MM.1S (cell line): Measurements from ENCODE around the gene USP46.

Experiments used
- EZH2 ChIP-seq: fragments of 300-600 bp; sonication (generic); optimal IDR thresholded peaks from 2 replicates; pipeline ENCODE3; 2017; ENCODE audit warnings: low read depth, mild to moderate bottlenecking, antibody characterized with exemption, low read length, mixed read lengths
- EZH2phosphoT487 ChIP-seq: fragments of 300-600 bp; sonication (generic); IDR thresholded peaks from 2 replicates; pipeline ENCODE4 v1.6.1; 2018; ENCODE audit warnings: antibody characterized with exemption, low read length
- TF ChIP-seq, protein P1 (sequence below): fragments of 300-600 bp; sonication (generic); IDR thresholded peaks from 2 replicates; pipeline ENCODE4 v1.5.1; 2016; ENCODE audit warnings: antibody characterized with exemption, low read length, mixed read lengths

DNA sequence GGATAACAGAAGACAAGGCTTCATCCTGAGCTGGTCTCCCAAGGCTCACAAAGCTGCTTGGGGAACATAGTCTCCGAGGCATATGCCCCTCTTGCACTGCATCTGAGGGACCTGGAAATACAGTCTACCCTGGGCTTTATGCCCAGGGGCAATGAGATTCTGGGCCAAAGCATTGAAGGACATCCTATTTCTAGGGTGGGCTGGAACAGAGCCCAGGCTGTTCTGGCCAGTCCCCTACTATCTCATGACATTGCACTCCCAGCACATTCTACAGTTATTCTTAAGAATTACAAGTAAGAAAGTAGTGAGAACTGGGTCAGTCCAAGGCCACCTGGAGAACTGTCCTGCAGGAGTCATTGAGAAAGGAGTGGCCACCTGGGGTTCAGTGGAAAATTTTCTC, 107.6 kb downstream of the USP46 start:
- TF ChIP-seq, protein P1, sequence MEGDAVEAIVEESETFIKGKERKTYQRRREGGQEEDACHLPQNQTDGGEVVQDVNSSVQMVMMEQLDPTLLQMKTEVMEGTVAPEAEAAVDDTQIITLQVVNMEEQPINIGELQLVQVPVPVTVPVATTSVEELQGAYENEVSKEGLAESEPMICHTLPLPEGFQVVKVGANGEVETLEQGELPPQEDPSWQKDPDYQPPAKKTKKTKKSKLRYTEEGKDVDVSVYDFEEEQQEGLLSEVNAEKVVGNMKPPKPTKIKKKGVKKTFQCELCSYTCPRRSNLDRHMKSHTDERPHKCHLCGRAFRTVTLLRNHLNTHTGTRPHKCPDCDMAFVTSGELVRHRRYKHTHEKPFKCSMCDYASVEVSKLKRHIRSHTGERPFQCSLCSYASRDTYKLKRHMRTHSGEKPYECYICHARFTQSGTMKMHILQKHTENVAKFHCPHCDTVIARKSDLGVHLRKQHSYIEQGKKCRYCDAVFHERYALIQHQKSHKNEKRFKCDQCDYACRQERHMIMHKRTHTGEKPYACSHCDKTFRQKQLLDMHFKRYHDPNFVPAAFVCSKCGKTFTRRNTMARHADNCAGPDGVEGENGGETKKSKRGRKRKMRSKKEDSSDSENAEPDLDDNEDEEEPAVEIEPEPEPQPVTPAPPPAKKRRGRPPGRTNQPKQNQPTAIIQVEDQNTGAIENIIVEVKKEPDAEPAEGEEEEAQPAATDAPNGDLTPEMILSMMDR, result no peak
- no peak for TF ChIP-seq EZH2
- TF ChIP-seq EZH2phosphoT487, result no peak
